Endothelial cell of umbilical vein (primary cell): ENCODE data around the gene INSYN2B. TPM values are rescaled to one million over a fixed set of nuclear protein-coding genes. Genes with fewer than 3 reads are reported as not detected.

ENCODE experiments used
- BruUV-seq: library from RNA; stranded (reverse); fragments of 400-500 nt; replicated peaks from 2 replicates; lab custom pipeline; 2021; lab: Mats Ljungman, UMichigan
- CTCF ChIA-PET: fragments of 300-600, 350-600 bp; sonication (Branson Sonifier 250); formaldehyde crosslinking; loops from one replicate; lab custom pipeline; 2021; ENCODE audit warnings: antibody characterized with exemption, inconsistent platforms; lab: Charles Lee
- POLR2A ChIA-PET: fragments of 300-600, 350-600 bp; sonication (Branson Sonifier 250); formaldehyde crosslinking; loops from one replicate; lab custom pipeline; 2021; ENCODE audit warnings: antibody characterized with exemption, inconsistent platforms; lab: Charles Lee
- DNase-seq: peaks from one replicate; pipeline ENCODE4 v3.0.0-alpha.2; 2011; ENCODE audit warnings: low read depth, low spot score
- FAIRE-seq: peaks from 2 replicates; lab custom pipeline; 2011; peaks lifted over from hg19 to GRCh38; lab: Jason Lieb, UNC
- H2AFZ ChIP-seq: 2 replicates; pipeline ENCODE4 v1.6.0; 2012; ENCODE audit warnings: low read depth, low read length, control low read depth, inconsistent platforms
- H3K27ac ChIP-seq: 2 replicates; pipeline ENCODE4 v1.5.1; 2011; ENCODE audit warnings: low read depth, mild to moderate bottlenecking, control low read depth, low read length, moderate library complexity; ENCODE audit not compliant: insufficient read depth
- H3K27me3 ChIP-seq, 2 experiments: 2 replicates each; pipeline versions ENCODE4 v1.6.0 to v1.6.1; 2011; ENCODE audit warnings: low read length in 2 of 2, mixed read lengths in 1 of 2; ENCODE audit not compliant: control insufficient read depth in 2 of 2, insufficient read depth in 2 of 2
- H3K36me3 ChIP-seq, 2 experiments: 2 replicates in 1 of 2; 3 replicates in 1 of 2; pipeline ENCODE4 v1.5.1; 2011; ENCODE audit warnings: low read length in 2 of 2, mild to moderate bottlenecking in 1 of 2, moderate library complexity in 1 of 2; ENCODE audit not compliant: control insufficient read depth in 2 of 2, insufficient read depth in 2 of 2; ENCODE audit errors: extremely low read depth in 1 of 2
- H3K4me1 ChIP-seq: 3 replicates; pipeline ENCODE4 v1.5.1; 2011; ENCODE audit warnings: mild to moderate bottlenecking, low read length; ENCODE audit not compliant: control insufficient read depth, insufficient read depth; ENCODE audit errors: extremely low read depth
- H3K4me2 ChIP-seq: 2 replicates; pipeline ENCODE4 v1.6.1; 2011; ENCODE audit warnings: low read length, control low read depth, mixed read lengths; ENCODE audit not compliant: insufficient read depth
- H3K4me3 ChIP-seq, 3 experiments: fragments of 200-600 bp in 1 of 3; sonication (generic), shearing (Covaris generic) in 1 of 3; replicated peaks in 1 of 3; 2 replicates each; pipeline ENCODE4 v1.5.1; 2011 to 2016; ENCODE audit warnings: control low read depth in 3 of 3, low read length in 3 of 3, mild to moderate bottlenecking in 2 of 3, inconsistent platforms in 1 of 3, low read depth in 1 of 3, moderate library complexity in 1 of 3; ENCODE audit not compliant: insufficient read depth in 1 of 3
- H3K79me2 ChIP-seq: 2 replicates; pipeline ENCODE4 v1.6.0; 2012; ENCODE audit warnings: low read length, inconsistent platforms; ENCODE audit not compliant: control insufficient read depth, insufficient read depth
- H3K9ac ChIP-seq: replicated peaks from 2 replicates; pipeline ENCODE3; 2011; ENCODE audit warnings: low read length, control low read depth; ENCODE audit not compliant: insufficient read depth; ENCODE audit errors: extremely low read depth
- H3K9me1 ChIP-seq: replicated peaks from 3 replicates; pipeline ENCODE4 v1.6.0; 2011; ENCODE audit warnings: mild to moderate bottlenecking, low read length; ENCODE audit not compliant: control insufficient read depth, insufficient read depth; ENCODE audit errors: extremely low read depth
- H3K9me3 ChIP-seq: replicated peaks from 2 replicates; pipeline ENCODE4 v1.5.1; 2012; ENCODE audit warnings: low read length, inconsistent platforms; ENCODE audit not compliant: control insufficient read depth, insufficient read depth
- H4K20me1 ChIP-seq: replicated peaks from 2 replicates; pipeline ENCODE3; 2011; ENCODE audit warnings: mild to moderate bottlenecking, low read length; ENCODE audit not compliant: control insufficient read depth, insufficient read depth; ENCODE audit errors: extremely low read depth
- CTCF ChIP-seq, 2 donors: IDR thresholded peaks; 1 replicate in 1 of 2; 2 replicates in 1 of 2; pipeline ENCODE4 v1.5.1; 2011; ENCODE audit warnings: low read length in 2 of 2, mild to moderate bottlenecking in 2 of 2, moderate library complexity in 2 of 2, control low read depth in 1 of 2, inconsistent platforms in 1 of 2, low read depth in 1 of 2; ENCODE audit not compliant: insufficient read depth in 1 of 2; ENCODE audit errors: extremely low read depth in 1 of 2
- EZH2 ChIP-seq: IDR thresholded peaks from 2 replicates; pipeline ENCODE4 v1.6.1; 2012; ENCODE audit warnings: borderline replicate concordance, low read depth, mild to moderate bottlenecking, moderate library complexity, low read length, inconsistent platforms; ENCODE audit not compliant: severe bottlenecking
- FOS ChIP-seq: IDR thresholded peaks from 2 replicates; pipeline ENCODE4 v1.6.1; 2011; ENCODE audit warnings: mild to moderate bottlenecking, low read length, moderate library complexity, borderline replicate concordance; ENCODE audit not compliant: insufficient read depth
- GATA2 ChIP-seq: IDR thresholded peaks from 2 replicates; pipeline ENCODE4 v1.7.0; 2011; ENCODE audit warnings: low read depth, mild to moderate bottlenecking, moderate library complexity, mixed read lengths, low read length; ENCODE audit not compliant: insufficient read length, insufficient read depth
- JUN ChIP-seq: IDR thresholded peaks from 2 replicates; pipeline ENCODE4 v1.6.1; 2011; ENCODE audit warnings: borderline replicate concordance, low read depth; ENCODE audit not compliant: insufficient read length, insufficient read depth
- MYC ChIP-seq: IDR thresholded peaks from one replicate; pipeline ENCODE4 v1.6.1; 2011; ENCODE audit warnings: mild to moderate bottlenecking, low read depth, low read length
- POLR2A ChIP-seq: IDR thresholded peaks from 2 replicates; pipeline ENCODE4 v1.6.1; 2012; ENCODE audit warnings: low read depth, mild to moderate bottlenecking, control low read depth, low read length
- POLR2AphosphoS5 ChIP-seq: IDR thresholded peaks from 2 replicates; pipeline ENCODE4 v1.6.1; 2012; ENCODE audit warnings: low read depth, mild to moderate bottlenecking, control low read depth, low read length, moderate library complexity; ENCODE audit not compliant: insufficient read depth
- dilution Hi-C: fragments of 300-500 bp; cut with MboI; formaldehyde crosslinking; loops from one replicate; pipeline ENCODE4 v1.15.0; 2019; ENCODE audit warnings: low sequenced_read_pairs; ENCODE audit not compliant: extremely low pct_ligation_motif_present
- intact Hi-C: fragments of 100-400 bp; cut with micrococcal nuclease; formaldehyde crosslinking; loops from one replicate; pipeline ENCODE4 v1.10.0; 2022
- polyA plus RNA-seq, 4 experiments: library from polyadenylated mRNA; depleted of rRNA in 3 of 4; stranded (reverse) in 3 of 4; unstranded in 1 of 4; fragments of >200 nt; gene quantifications; 2 replicates each; pipeline versions ENCODE4 v1.2.1 to v1.2.3, GENCODE V29; 2011 to 2012; ENCODE audit warnings: missing spikeins in 1 of 4
- total RNA-seq: library from RNA; stranded (reverse); gene quantifications from 2 replicates; pipeline ENCODE4 v1.2.3, GENCODE V29; 2021
- TF ChIP-seq, protein P1 (sequence below): IDR thresholded peaks from 2 replicates; pipeline ENCODE4 v1.6.1; 2011; ENCODE audit not compliant: insufficient read depth, insufficient read length

Gene INSYN2B
- total and polyA plus RNA-seq, 2 donors (not counting 3 experiments of a cell fraction or from before 2014, with no cell fraction given) = 8.2 to 17.1 TPM

GRCh38 chr5:169956756-169957155 lies 23.5 kb downstream of the INSYN2B start:
- no peak for FAIRE-seq
- TF ChIP-seq POLR2AphosphoS5 (no peak), EZH2 (no peak), FOS (no peak), JUN (no peak), MYC (no peak), CTCF (IDR thresholded peaks at IDR 0.05; ENCODE audit: extremely low read depth in 1 of 2, insufficient read depth in 1 of 2, low read depth in 1 of 2, low read length in 2 of 2) (no peak), GATA2 (no peak), POLR2A (no peak)
- TF ChIP-seq, protein P1, sequence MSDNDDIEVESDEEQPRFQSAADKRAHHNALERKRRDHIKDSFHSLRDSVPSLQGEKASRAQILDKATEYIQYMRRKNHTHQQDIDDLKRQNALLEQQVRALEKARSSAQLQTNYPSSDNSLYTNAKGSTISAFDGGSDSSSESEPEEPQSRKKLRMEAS = no peak
- no peak overlapping the region for H2AFZ ChIP-seq
- no peak overlapping the region for H3K4me2 ChIP-seq
- DNase-seq = no peak
- no peaks in the 10 kb centered on the region for H3K9me1 ChIP-seq
- peaks cover 5% of the 10 kb centered on the region for H3K4me1 ChIP-seq
- ChIA-PET POLR2A (no interaction called here), CTCF (interaction anchor here (2.1 to 2.8 kb wide), 2 partner anchors 15 to 24 kb away, joined by 7 to 9 read pairs; partner anchors contain the start of gene INSYN2B)
- intact Hi-C loops = no loop called here
- no peaks in the 10 kb centered on the region for H3K36me3 ChIP-seq
- H3K4me3 ChIP-seq = no peak overlapping the region
- no peaks in the 10 kb centered on the region for H3K9me3 ChIP-seq
- H4K20me1 ChIP-seq = no peaks in the 10 kb centered on the region
- dilution Hi-C loops = no loop called here
- no peaks in the 10 kb centered on the region for H3K27me3 ChIP-seq
- H3K27ac ChIP-seq = no peak overlapping the region
- H3K9ac ChIP-seq = no peak overlapping the region
- peaks cover 39% of the 10 kb centered on the region for H3K79me2 ChIP-seq
- BruUV-seq = no TSS peak
